SU-DHL-6 (cell line): ENCODE results near the gene AP2A2.

Experiments
- CTCF ChIP-seq: fragments of 200-600 bp; sonication (generic); IDR thresholded peaks from one replicate; pipeline ENCODE4 v1.5.1; 2017; ENCODE audit warnings: antibody characterized with exemption, mild to moderate bottlenecking, low read length, moderate library complexity; ENCODE audit not compliant: insufficient read depth, poor library complexity, severe bottlenecking
- EZH2phosphoT487 ChIP-seq: fragments of 200-600 bp; sonication (generic), shearing (Covaris generic); conservative IDR thresholded peaks from 2 replicates; pipeline ENCODE4 v1.6.1; 2018; ENCODE audit warnings: mild to moderate bottlenecking, antibody characterized with exemption, low read length, moderate library complexity, mixed read lengths

GRCh38 chr11:1014276-1014675 lies 88.6 kb downstream of the AP2A2 start:
- TF ChIP-seq EZH2phosphoT487 (no peak), CTCF (no peak)
